Heart left ventricle (tissue), 16 donors: ENCODE data around the gene GTF2A1L. TPM values are rescaled to one million over a fixed set of nuclear protein-coding genes. Genes with fewer than 3 reads are reported as not detected.

Experiments used
- ATAC-seq, 4 donors: fragments of 200-7000 bp; cut with Tn5 transposase; one replicate each; pipeline ENCODE4 v1.9.1; 2020 to 2022; ENCODE audit warnings: moderate library complexity in 4 of 4, mild to moderate bottlenecking in 3 of 4, moderate number of reproducible peaks in 1 of 4
- DNase-seq, 5 donors: peaks; one replicate each; pipeline ENCODE4 v3.0.0-alpha.2; 2020
- H3K27ac ChIP-seq, 12 donors: fragments of 200-600 bp; sonication (generic) in 4 of 12; one replicate each; pipeline versions ENCODE4 v1.5.0 to v1.8.0; 2016 to 2022; ENCODE audit warnings: mild to moderate bottlenecking in 2 of 12
- H3K27me3 ChIP-seq, 9 donors: fragments of 200-600 bp; sonication (generic) in 2 of 9; one replicate each; pipeline versions ENCODE4 v1.5.1 to v1.8.0; 2016 to 2022; ENCODE audit warnings: mild to moderate bottlenecking in 3 of 9
- H3K36me3 ChIP-seq, 9 donors: fragments of 200-600 bp; sonication (generic) in 2 of 9; one replicate each; pipeline versions ENCODE4 v1.5.0 to v1.8.0; 2018 to 2022; ENCODE audit warnings: mild to moderate bottlenecking in 2 of 9
- H3K4me1 ChIP-seq, 12 donors: fragments of 200-600 bp; sonication (generic) in 4 of 12; one replicate each; pipeline versions ENCODE4 v1.5.0 to v1.8.0; 2016 to 2022; ENCODE audit warnings: mild to moderate bottlenecking in 3 of 12
- H3K4me3 ChIP-seq, 12 donors: fragments of 200-600 bp; sonication (generic) in 4 of 12; one replicate each; pipeline versions ENCODE4 v1.5.0 to v1.8.0; 2017 to 2022; ENCODE audit warnings: mild to moderate bottlenecking in 9 of 12, moderate library complexity in 4 of 12
- H3K9me3 ChIP-seq, 12 donors: fragments of 200-600 bp; sonication (generic) in 4 of 12; one replicate each; pipeline versions ENCODE4 v1.5.0 to v1.8.0; 2016 to 2022; ENCODE audit warnings: mild to moderate bottlenecking in 1 of 12
- POLR2A ChIP-seq, 2 donors: fragments of 450-650 bp; IDR thresholded peaks; one replicate each; pipeline ENCODE4 v1.6.1; 2017; ENCODE audit warnings: antibody characterized with exemption in 2 of 2, mild to moderate bottlenecking in 2 of 2, moderate library complexity in 2 of 2
- WGBS, 4 donors: extraction: QIAGEN DNeasy Blood & Tissue Kit in 2 of 4; methylation state at CpG; one replicate each; pipeline versions ENCODE4 v1.1.5 to v1.1.7; 2013 to 2018; 5-methylcytosine and 5-hydroxymethylcytosine counted together
- intact Hi-C, 10 donors: fragments of 100-400 bp; cut with DNase I; formaldehyde crosslinking; loops; one replicate each; pipeline versions ENCODE4 v1.11.1 to v1.14.2; 2022
- polyA plus RNA-seq, 2 donors: library from polyadenylated mRNA; stranded (reverse); fragments of 200-250 nt; gene quantifications; one replicate each; pipeline ENCODE4 v1.2.3, GENCODE V29; 2013
- total RNA-seq, 9 donors: library from RNA; depleted of rRNA in 2 of 9; stranded (reverse); fragments of >200 nt in 2 of 9; fragmentation: NEBNext Ultra II Directional in 3 of 9; extraction: Animal tissue kit (Norgen Biotek cat#: 25700) in 3 of 9; gene quantifications; one replicate each; pipeline versions ENCODE4 v1.1.0 to v1.2.4, GENCODE V29; 2016 to 2023
- TF ChIP-seq, protein P1 (sequence below), 12 donors: fragments of 200-600 bp; sonication (generic) in 4 of 12; IDR thresholded peaks; one replicate each; pipeline versions ENCODE4 v1.5.0 to v1.8.0; 2018 to 2022; ENCODE audit warnings: antibody characterized with exemption in 12 of 12, mild to moderate bottlenecking in 5 of 12
- donor health status: ischemic (EF 13 %, LVEDD 7.1; RV severe dilation, severe dysfunction).
- donor health status: healthy with polysubstance abuse.
- donor health status: DM: no; HTN: yes; CAD: no.
- donor health status: DM: no; HTN: no; CAD: no.
- donor health status: ischemic (EF 25% LVEDD 6.9; RV normal size, moderate dysfunction).
- donor health status: ischemic (EF 25% LVEDD 5.7; RV mildly dilated, moderate dysfunction).
- donor health status: healthy.
- donor health status: DM: yes; HTN: yes; CAD: no.
- donor health status: ischemic (EF 35%, LVEDD 5.7; RV mildly dilated, moderate dysfunction).
- donor health status: nonischemic (EF 11% LVEDD 7.7; RV severe dilation, severe dysfunction).
- donor health status: DM: yes; HTN: yes; CAD: no.
- donor health status: PGD.
- donor health status: ischemic (EF 29% LVEDD 5.4; RV normal size, mild dysfunction).
- donor health status: nonischemic (EF 23%, LVEDD 6.1; RV moderate dilation, normal function).

The GTF2A1L gene
- total and polyA plus RNA-seq, 11 donors, result 0.14 to 0.95 (median 0.63) TPM; not detected in 8

GRCh38 chr2:48633143-48633542 is 15.5 kb downstream of the GTF2A1L start:
- no peak overlapping the region for H3K4me3 ChIP-seq
- H3K27me3 ChIP-seq, result no peaks in the 10 kb centered on the region
- no peak for DNase-seq
- no peak for ATAC-seq
- intact Hi-C loops, result no loop called here
- H3K27ac ChIP-seq, result no peak overlapping the region
- H3K9me3 ChIP-seq, result peaks cover 0 to 21% (median 0%) of the 10 kb centered on the region in 12 donors
- TF ChIP-seq, protein P1, sequence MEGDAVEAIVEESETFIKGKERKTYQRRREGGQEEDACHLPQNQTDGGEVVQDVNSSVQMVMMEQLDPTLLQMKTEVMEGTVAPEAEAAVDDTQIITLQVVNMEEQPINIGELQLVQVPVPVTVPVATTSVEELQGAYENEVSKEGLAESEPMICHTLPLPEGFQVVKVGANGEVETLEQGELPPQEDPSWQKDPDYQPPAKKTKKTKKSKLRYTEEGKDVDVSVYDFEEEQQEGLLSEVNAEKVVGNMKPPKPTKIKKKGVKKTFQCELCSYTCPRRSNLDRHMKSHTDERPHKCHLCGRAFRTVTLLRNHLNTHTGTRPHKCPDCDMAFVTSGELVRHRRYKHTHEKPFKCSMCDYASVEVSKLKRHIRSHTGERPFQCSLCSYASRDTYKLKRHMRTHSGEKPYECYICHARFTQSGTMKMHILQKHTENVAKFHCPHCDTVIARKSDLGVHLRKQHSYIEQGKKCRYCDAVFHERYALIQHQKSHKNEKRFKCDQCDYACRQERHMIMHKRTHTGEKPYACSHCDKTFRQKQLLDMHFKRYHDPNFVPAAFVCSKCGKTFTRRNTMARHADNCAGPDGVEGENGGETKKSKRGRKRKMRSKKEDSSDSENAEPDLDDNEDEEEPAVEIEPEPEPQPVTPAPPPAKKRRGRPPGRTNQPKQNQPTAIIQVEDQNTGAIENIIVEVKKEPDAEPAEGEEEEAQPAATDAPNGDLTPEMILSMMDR (IDR thresholded peaks at IDR 0.05), result no peak
- TF ChIP-seq POLR2A (IDR thresholded peaks at IDR 0.05), result no peak
- H3K36me3 ChIP-seq, result no peaks in the 10 kb centered on the region
- WGBS, 4 donors, result 25 to 41% (median 35%) methylated on average over 5 of the region's 5 CpGs
- no peaks in the 10 kb centered on the region for H3K4me1 ChIP-seq

GRCh38 chr2:48635786-48636185 is 18.1 kb downstream of the GTF2A1L start:
- Histone ChIP-seq H3K27me3 (no peaks in the 10 kb centered on the region), H3K9me3 (peaks cover 0 to 30% (median 0%) of the 10 kb centered on the region in 12 donors), H3K4me1 (no peaks in the 10 kb centered on the region), H3K36me3 (no peaks in the 10 kb centered on the region), H3K4me3 (no peak overlapping the region), H3K27ac (no peak overlapping the region)
- intact Hi-C loops, result no loop called here
- DNase-seq (no peak), ATAC-seq (no peak)
- WGBS, 4 donors, result 66 to 76% (median 72%) methylated on average over 2 of the region's 2 CpGs
- no peak for TF ChIP-seq POLR2A (IDR thresholded peaks at IDR 0.05)
- TF ChIP-seq, protein P1 (IDR thresholded peaks at IDR 0.05), result no peak

DNA sequence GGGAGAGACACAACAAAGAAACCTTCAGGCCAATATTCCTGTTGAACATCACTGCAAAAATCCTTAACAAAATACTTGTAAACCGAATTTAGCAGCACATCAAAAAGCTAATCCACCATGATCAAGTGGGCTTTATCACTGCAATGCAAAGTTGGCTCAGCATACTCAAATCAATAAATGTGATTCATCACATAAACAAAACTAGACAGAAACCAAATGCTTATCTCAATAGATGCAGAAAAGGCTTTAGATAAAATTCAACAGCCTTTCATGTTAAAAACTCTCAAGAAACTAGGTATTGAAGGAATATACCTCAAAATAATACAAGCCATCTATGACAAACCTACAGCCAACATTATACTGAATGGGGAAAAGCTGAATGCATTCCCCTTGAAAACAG is 20.6 kb downstream of the GTF2A1L start:
- TF ChIP-seq, protein P1 (IDR thresholded peaks at IDR 0.05), result no peak
- no peak for TF ChIP-seq POLR2A (IDR thresholded peaks at IDR 0.05)
- no peak for ATAC-seq
- H3K4me1 ChIP-seq, result no peaks in the 10 kb centered on the region
- H3K9me3 ChIP-seq, result peaks cover 0 to 21% (median 0%) of the 10 kb centered on the region in 12 donors
- 50 to 70% (median 56%) methylated on average over 1 of the region's 1 CpG for WGBS, 4 donors
- no peaks in the 10 kb centered on the region for H3K36me3 ChIP-seq
- H3K4me3 ChIP-seq, result no peak overlapping the region
- no peak overlapping the region for H3K27ac ChIP-seq
- no peak for DNase-seq
- no peaks in the 10 kb centered on the region for H3K27me3 ChIP-seq
- intact Hi-C loops, result no loop called here

DNA sequence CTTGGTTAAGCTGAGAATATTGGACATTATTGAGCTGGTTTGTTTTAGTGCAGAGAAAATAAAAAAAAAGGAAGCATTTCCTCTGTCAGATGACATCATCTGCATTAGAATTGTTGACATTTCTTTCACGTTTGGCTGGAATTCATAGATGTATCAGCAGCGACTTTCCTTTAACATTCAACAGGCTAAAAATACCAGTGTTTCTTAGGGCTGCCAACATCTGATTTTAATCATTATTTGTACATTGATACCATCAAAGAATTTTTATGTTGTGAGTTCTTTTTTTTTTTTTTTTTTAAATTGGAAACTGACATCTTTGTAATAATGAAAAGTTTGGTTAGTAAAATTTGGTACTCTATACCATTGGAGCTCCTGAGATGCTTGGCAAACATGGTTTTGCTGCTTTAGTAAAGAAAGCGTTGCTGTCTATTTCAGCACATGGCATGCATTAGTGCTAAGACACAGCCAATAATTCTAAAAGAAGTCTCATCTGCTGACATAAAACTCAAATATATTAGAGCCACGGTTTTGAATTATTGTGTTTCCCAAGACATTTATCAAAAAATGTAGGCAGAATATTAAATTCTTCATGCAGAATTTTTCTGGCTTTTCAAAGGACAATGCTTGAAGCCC is 33.6 kb downstream of the GTF2A1L start:
- TF ChIP-seq, protein P1 (IDR thresholded peaks at IDR 0.05), result no peak
- no peak for TF ChIP-seq POLR2A (IDR thresholded peaks at IDR 0.05)
- Histone ChIP-seq H3K36me3 (peaks cover 0 to 5% (median 0%) of the 10 kb centered on the region in 9 donors), H3K4me3 (no peak overlapping the region), H3K27me3 (no peaks in the 10 kb centered on the region), H3K9me3 (no peaks in the 10 kb centered on the region), H3K27ac (no peak overlapping the region), H3K4me1 (no peaks in the 10 kb centered on the region)
- ATAC-seq, result no peak
- intact Hi-C loops, result no loop called here
- DNase-seq, result no peak
- WGBS, 4 donors, result 30 to 40% (median 38%) methylated on average over 4 of the region's 4 CpGs
